Fibroblast of lung (primary cell): ENCODE data around the gene LOXL4. TPM values are rescaled to one million over a fixed set of nuclear protein-coding genes. Genes with fewer than 3 reads are reported as not detected.

Experiments
- DNase-seq, 2 donors: peaks; one replicate each; pipeline versions ENCODE4 v3.0.0 to v3.0.0-alpha.2; 2010; ENCODE audit warnings: low read depth in 2 of 2
- H2AFZ ChIP-seq: 2 replicates; pipeline ENCODE4 v1.5.1; 2012; ENCODE audit warnings: low read length, control low read depth, inconsistent platforms
- H3K27ac ChIP-seq: 2 replicates; pipeline ENCODE4 v1.5.1; 2011; ENCODE audit warnings: low read length, control low read depth; ENCODE audit not compliant: insufficient read depth
- H3K27me3 ChIP-seq: 2 replicates; pipeline ENCODE4 v1.5.1; 2011; ENCODE audit warnings: mild to moderate bottlenecking, low read length; ENCODE audit not compliant: control insufficient read depth, insufficient read depth
- H3K36me3 ChIP-seq: 2 replicates; pipeline ENCODE4 v1.5.1; 2011; ENCODE audit warnings: low read length; ENCODE audit not compliant: control insufficient read depth, insufficient read depth
- H3K4me1 ChIP-seq: 2 replicates; pipeline ENCODE4 v1.5.1; 2011; ENCODE audit warnings: low read length; ENCODE audit not compliant: control insufficient read depth, insufficient read depth; ENCODE audit errors: extremely low read depth
- H3K4me2 ChIP-seq: 2 replicates; pipeline ENCODE4 v1.5.1; 2011; ENCODE audit warnings: low read length, control low read depth; ENCODE audit not compliant: insufficient read depth; ENCODE audit errors: extremely low read depth
- H3K4me3 ChIP-seq, 4 experiments: fragments of 200-600 bp in 1 of 4; sonication (generic) in 1 of 4; replicated peaks in 1 of 4; 2 replicates each; pipeline ENCODE4 v1.5.1; 2011 to 2016; ENCODE audit warnings: low read length in 4 of 4, low read depth in 3 of 4, mild to moderate bottlenecking in 3 of 4, control low read depth in 2 of 4, inconsistent platforms in 1 of 4, mixed read lengths in 1 of 4; ENCODE audit not compliant: insufficient read depth in 1 of 4; ENCODE audit errors: control extremely low read depth in 1 of 4
- H3K79me2 ChIP-seq: 2 replicates; pipeline ENCODE4 v1.5.1; 2012; ENCODE audit warnings: mild to moderate bottlenecking, low read length, inconsistent platforms; ENCODE audit not compliant: control insufficient read depth, insufficient read depth
- H3K9ac ChIP-seq: 2 replicates; pipeline ENCODE4 v1.5.1; 2011; ENCODE audit warnings: mild to moderate bottlenecking, low read length, control low read depth; ENCODE audit not compliant: insufficient read depth
- H3K9me3 ChIP-seq: 2 replicates; pipeline ENCODE4 v1.5.1; 2012; ENCODE audit warnings: low read depth, low read length; ENCODE audit not compliant: control insufficient read depth, insufficient read depth
- H4K20me1 ChIP-seq: 2 replicates; pipeline ENCODE4 v1.5.1; 2011; ENCODE audit warnings: low read length; ENCODE audit not compliant: control insufficient read depth, insufficient read depth; ENCODE audit errors: extremely low read depth
- EZH2 ChIP-seq: IDR thresholded peaks from 2 replicates; pipeline ENCODE4 v1.5.1; 2012; ENCODE audit warnings: low read length, control low read depth, mild to moderate bottlenecking; ENCODE audit errors: missing control alignments
- polyA plus RNA-seq, 2 donors: library from polyadenylated mRNA; depleted of rRNA in 1 of 2; stranded (reverse) in 1 of 2; unstranded in 1 of 2; fragments of >200 nt; gene quantifications; 2 replicates each; pipeline ENCODE4 v1.2.1, GENCODE V29; 2011 to 2012; ENCODE audit warnings: missing spikeins in 1 of 2
- total RNA-seq: library from RNA; depleted of rRNA; stranded (reverse); fragments of >200 nt; gene quantifications from 2 replicates; pipeline ENCODE4 v1.2.1, GENCODE V29; 2014
- TF ChIP-seq, protein P1 (sequence below), 2 donors: IDR thresholded peaks in 1 of 2; conservative IDR thresholded peaks in 1 of 2; 1 replicate in 1 of 2; 2 replicates in 1 of 2; pipeline ENCODE4 v1.5.1; 2011 to 2012; ENCODE audit warnings: low read length in 2 of 2, control low read depth in 1 of 2, inconsistent platforms in 1 of 2, low read depth in 1 of 2, mild to moderate bottlenecking in 1 of 2

Gene LOXL4
- total and polyA plus RNA-seq, 2 donors (not counting 1 experiment from before 2014, with no cell fraction given) = 73.0 to 75.1 TPM

DNA sequence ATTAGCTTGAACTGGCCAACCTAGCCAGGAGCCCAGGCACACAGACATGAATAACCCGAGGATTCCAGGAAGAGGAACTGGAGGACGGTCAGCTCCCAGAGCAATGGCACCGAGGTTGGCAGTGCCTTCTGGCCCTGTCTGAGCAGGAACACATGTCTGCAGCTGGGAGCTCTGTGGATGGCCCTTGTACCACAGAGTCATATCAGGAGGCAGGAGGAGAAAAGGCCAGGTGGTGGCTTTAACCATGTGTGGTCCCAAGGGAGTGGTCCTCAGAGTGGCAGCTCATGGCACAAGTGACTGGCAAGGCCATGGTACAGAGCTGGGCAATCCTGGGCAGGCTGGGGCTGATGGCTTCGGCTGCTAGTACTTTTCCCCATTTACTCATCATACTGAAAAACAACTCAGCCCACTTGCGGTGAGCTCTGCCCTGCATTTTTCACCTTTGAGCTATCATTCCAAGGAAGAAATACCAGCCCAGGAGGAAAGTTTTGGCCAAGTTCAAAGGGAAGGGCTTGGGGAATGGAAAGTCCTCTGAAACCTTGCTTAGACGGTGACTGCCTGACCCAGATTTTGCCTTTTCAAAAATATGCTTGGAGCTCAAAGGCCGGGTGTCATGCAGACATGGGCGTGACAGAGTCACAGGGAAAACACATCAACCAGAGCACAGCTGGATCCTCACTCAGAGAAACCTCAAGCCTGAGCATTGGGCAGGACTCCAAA is 25.7 kb upstream of the LOXL4 start:
- H3K9ac ChIP-seq = no peak overlapping the region
- H3K4me2 ChIP-seq = no peak overlapping the region

DNA sequence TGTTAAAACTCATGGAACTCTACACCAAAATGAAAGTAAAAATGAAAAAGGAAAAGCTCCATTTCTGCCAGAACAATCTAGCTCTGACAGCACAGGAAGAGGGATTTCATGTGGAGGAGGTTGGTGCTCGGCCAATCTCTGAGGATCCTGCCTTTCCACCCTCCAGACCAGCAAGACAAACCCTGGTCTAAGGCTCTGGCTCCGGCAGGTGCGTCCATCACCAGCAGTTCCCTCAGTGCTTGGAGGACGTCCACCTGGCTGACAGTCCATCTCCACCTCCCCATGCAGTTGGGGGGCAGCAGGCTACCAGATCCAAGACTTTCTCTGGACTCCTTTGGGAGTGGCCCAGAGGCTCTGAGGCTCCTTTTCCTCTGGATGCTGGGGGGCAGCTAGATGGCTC is 25.0 kb upstream of the LOXL4 start:
- Histone ChIP-seq H3K9me3 (no peaks in the 10 kb centered on the region), H3K36me3 (no peaks in the 10 kb centered on the region), H3K4me3 (no peak overlapping the region), H3K27me3 (peaks cover 11% of the 10 kb centered on the region), H3K4me2 (peak overlapping the region; percentile 29), H3K27ac (no peak overlapping the region), H2AFZ (no peak overlapping the region), H3K79me2 (no peaks in the 10 kb centered on the region), H3K4me1 (peaks cover 5% of the 10 kb centered on the region), H3K9ac (no peak overlapping the region), H4K20me1 (no peaks in the 10 kb centered on the region)
- DNase-seq = no peak
- no peak for TF ChIP-seq EZH2
- TF ChIP-seq, protein P1, sequence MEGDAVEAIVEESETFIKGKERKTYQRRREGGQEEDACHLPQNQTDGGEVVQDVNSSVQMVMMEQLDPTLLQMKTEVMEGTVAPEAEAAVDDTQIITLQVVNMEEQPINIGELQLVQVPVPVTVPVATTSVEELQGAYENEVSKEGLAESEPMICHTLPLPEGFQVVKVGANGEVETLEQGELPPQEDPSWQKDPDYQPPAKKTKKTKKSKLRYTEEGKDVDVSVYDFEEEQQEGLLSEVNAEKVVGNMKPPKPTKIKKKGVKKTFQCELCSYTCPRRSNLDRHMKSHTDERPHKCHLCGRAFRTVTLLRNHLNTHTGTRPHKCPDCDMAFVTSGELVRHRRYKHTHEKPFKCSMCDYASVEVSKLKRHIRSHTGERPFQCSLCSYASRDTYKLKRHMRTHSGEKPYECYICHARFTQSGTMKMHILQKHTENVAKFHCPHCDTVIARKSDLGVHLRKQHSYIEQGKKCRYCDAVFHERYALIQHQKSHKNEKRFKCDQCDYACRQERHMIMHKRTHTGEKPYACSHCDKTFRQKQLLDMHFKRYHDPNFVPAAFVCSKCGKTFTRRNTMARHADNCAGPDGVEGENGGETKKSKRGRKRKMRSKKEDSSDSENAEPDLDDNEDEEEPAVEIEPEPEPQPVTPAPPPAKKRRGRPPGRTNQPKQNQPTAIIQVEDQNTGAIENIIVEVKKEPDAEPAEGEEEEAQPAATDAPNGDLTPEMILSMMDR (conservative IDR thresholded peaks at IDR 0.05 in 1 of 2, IDR thresholded peaks at IDR 0.05 in 1 of 2; ENCODE audit: low read depth in 1 of 2, low read length in 2 of 2) = no peak

More for the DNA sequence above, 25.7 kb upstream of the LOXL4 start:
- DNase-seq = peak in 1 of 2 donors; percentile 16
- Histone ChIP-seq H3K9me3 (no peaks in the 10 kb centered on the region), H3K79me2 (no peaks in the 10 kb centered on the region), H3K4me3 (no peak overlapping the region), H4K20me1 (no peaks in the 10 kb centered on the region), H3K36me3 (no peaks in the 10 kb centered on the region), H3K27me3 (peaks cover 17% of the 10 kb centered on the region), H3K27ac (no peak overlapping the region), H2AFZ (no peak overlapping the region), H3K4me1 (peaks cover 5% of the 10 kb centered on the region)
- TF ChIP-seq EZH2 = no peak
- TF ChIP-seq, protein P1 (conservative IDR thresholded peaks at IDR 0.05 in 1 of 2, IDR thresholded peaks at IDR 0.05 in 1 of 2; ENCODE audit: low read depth in 1 of 2, low read length in 2 of 2) = no peak

DNA sequence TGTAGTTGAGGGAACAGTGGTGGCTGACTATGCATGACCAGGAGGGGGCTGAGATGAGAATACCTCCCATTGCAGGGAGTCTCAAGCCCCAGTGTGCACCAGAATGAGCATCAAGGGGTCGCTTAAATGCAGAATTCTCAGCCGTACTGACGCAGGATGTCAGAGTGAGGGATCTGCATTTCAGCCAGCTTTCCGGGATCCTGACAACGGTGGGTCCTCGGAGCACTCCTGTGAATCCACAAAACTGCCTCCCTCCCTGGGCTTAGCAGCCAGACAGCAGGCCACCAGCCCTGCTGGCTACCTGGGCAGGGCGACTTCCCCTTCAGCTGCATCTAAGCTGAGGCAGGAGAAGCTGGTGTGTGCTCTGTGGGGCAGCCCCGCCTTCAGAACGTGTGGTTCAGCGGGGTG is 21.8 kb upstream of the LOXL4 start:
- Histone ChIP-seq H3K79me2 (no peaks in the 10 kb centered on the region), H3K27me3 (peaks cover 20% of the 10 kb centered on the region), H3K36me3 (no peaks in the 10 kb centered on the region), H3K4me2 (no peak overlapping the region), H3K4me1 (peaks cover 5% of the 10 kb centered on the region), H3K27ac (no peak overlapping the region), H3K4me3 (no peak overlapping the region), H3K9ac (no peak overlapping the region), H4K20me1 (no peaks in the 10 kb centered on the region), H3K9me3 (no peaks in the 10 kb centered on the region), H2AFZ (no peak overlapping the region)
- no peak for DNase-seq
- TF ChIP-seq, protein P1 (conservative IDR thresholded peaks at IDR 0.05 in 1 of 2, IDR thresholded peaks at IDR 0.05 in 1 of 2; ENCODE audit: low read depth in 1 of 2, low read length in 2 of 2) = no peak
- no peak for TF ChIP-seq EZH2
